GM12873 (cell line): Measurements from ENCODE around the gene PLA2G7.

ENCODE experiments used
- TF ChIP-seq, protein P1 (sequence below): IDR thresholded peaks from 2 replicates; pipeline ENCODE4 v1.5.1; 2012; ENCODE audit warnings: low read depth, mild to moderate bottlenecking, moderate library complexity, low read length, control low read depth; ENCODE audit not compliant: insufficient read depth; ENCODE audit errors: missing control alignments

Gene PLA2G7

GRCh38 chr6:46756469-46757213 lies 21.5 kb upstream of the PLA2G7 start:
- TF ChIP-seq, protein P1, sequence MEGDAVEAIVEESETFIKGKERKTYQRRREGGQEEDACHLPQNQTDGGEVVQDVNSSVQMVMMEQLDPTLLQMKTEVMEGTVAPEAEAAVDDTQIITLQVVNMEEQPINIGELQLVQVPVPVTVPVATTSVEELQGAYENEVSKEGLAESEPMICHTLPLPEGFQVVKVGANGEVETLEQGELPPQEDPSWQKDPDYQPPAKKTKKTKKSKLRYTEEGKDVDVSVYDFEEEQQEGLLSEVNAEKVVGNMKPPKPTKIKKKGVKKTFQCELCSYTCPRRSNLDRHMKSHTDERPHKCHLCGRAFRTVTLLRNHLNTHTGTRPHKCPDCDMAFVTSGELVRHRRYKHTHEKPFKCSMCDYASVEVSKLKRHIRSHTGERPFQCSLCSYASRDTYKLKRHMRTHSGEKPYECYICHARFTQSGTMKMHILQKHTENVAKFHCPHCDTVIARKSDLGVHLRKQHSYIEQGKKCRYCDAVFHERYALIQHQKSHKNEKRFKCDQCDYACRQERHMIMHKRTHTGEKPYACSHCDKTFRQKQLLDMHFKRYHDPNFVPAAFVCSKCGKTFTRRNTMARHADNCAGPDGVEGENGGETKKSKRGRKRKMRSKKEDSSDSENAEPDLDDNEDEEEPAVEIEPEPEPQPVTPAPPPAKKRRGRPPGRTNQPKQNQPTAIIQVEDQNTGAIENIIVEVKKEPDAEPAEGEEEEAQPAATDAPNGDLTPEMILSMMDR = no peak

DNA sequence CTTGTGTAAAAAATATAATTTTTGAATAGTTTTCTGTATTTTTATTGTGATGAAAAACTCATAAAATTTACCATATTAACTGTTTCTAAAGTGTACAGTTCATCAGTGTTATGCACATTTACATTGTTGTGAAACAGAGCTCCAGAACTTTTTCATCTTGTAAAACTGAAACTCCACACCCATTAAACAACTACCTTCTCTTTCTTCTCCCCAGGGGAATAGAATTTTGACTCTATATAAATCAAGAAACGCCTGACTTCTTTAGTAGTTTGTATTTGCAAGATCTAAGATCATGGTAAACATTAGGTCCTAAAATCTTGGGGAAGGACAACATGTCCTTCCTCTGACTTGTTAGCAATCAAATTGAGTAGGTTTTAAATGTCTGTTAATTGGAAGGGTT lies 20.7 kb upstream of the PLA2G7 start:
- TF ChIP-seq, protein P1 = no peak

GRCh38 chr6:46751658-46752057 lies 16.5 kb upstream of the PLA2G7 start:
- TF ChIP-seq, protein P1 = no peak

DNA sequence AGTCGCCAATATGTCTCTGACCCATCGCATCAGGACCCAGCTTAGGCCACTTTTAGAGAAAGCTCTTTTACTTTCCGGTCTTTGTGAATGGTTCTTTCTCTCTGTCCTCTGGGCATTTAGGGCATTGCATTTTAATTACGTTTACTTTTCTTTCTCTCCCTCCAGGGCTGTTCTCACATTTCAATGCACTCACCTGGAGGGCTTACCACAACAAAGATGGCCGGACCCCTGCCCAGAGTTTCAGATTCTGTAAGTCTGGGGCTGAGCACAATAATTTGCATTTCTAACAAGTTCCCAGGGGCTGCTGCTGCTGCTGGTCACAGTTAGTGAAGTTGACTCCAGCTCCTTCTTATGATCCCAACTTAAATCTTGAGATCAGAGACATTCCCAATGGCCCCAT lies 14.6 kb upstream of the PLA2G7 start:
- TF ChIP-seq, protein P1 = no peak

DNA sequence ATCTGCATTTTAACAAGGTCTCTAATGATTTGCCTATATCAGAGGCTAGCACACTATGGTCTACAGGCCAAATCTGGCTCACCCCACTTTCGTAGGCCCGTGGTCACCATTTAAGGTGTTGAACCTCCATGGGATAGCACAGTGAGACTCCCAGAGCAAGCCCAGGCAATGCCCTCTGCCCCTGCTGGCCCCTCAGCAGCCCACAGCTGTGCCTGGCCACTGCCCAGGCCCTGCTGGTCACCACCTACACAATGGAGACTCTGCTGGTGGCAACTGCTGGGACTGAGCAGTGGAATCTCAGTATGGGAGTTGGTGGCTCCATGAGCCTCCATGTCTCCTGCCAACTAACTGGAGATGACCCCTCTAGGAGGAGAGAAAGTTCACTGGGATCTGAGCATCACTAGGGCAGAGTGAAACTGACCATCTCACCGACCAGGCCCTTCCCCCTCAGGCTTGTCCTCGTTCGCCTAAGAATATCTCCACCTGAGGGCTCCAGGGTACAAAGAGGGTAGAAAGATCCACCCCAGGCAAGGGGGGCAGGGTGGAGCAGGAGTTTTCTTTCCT lies 13.8 kb upstream of the PLA2G7 start:
- TF ChIP-seq, protein P1 = no peak

DNA sequence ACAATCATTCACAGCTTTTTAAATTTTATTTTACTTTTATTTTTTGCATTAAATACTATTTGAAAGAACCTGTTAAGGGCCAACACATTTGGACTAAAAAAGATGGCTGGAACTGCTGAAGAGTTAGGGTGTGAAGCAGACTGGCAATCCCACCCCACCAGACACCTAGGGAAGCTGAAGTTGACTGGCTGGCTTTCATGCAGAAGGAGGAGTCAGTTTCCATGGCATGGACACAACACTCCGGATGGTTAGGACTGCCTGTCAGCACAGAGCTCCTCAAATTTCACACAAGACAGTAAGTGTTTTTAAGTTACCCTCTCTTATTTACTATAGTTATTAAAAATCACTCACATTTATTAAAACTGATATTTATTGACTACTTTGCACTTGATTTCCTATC lies 11.5 kb upstream of the PLA2G7 start, which contains the start of gene ANKRD66:
TSS of gene ANKRD66 (plus strand) at position 238 of the 400 bp plus-strand sequence. CDS start 5,016 bp downstream, outside the sequence.
- TF ChIP-seq, protein P1 = no peak

- TF ChIP-seq, protein P1 = no peak
Observed at GRCh38 chr6:46745973-46746372, 10.8 kb upstream of the PLA2G7 start.
